DMS 273 treated with DMSO at 0.1 percent for 48 hours (cell line): ENCODE data around the gene DDX19B.
"Not testable (repeated sequence)": the region's sequence is repeated elsewhere in the genome, so short reads cannot be mapped to it uniquely, and the experiment has no call there.

Source experiments
- DNase-seq: peaks from one replicate; lab custom pipeline; 2025; lab: John Stamatoyannopoulos, UW

The DDX19B gene

DNA sequence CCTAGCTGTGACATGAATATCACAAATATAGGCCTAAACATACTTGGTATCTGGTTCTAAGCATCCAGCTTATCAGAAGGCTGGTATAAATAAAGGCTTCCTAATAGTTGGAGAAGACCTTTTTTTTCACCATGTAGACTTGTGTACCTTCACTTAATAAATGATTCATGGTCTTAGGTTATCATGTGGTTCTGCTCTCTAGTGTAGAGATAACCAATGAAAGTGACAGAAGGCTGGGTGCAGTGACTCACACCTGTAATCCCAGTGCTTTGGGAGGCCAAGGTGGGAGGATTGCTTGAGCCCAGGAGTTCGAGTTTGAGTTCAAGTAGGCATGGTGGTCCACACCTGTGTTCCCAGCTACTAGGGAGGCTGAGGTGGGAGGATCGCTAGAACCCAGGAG is 50.8 kb downstream of the DDX19B start:
- DNase-seq: no peak

DNA sequence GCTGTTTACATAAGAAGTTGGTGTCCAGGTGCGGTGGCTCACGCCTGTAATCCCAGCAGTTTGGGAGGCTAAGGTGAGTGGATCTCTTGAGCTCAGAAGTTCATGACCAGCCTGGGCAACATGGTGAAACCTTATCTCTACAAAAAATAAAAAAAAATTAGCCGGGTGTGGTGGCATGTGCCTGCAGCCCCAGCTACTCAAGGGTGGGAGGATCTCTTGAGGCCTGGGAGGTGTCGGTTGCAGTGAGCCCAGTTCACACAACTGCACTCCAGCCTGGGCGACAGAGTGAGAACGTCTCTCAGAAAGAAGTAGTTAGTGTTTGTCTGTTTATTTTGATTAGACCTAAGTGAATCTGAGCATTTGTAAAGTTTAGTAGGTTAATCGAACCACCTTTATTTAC is 60.6 kb downstream of the DDX19B start:
- DNase-seq: no peak

DNA sequence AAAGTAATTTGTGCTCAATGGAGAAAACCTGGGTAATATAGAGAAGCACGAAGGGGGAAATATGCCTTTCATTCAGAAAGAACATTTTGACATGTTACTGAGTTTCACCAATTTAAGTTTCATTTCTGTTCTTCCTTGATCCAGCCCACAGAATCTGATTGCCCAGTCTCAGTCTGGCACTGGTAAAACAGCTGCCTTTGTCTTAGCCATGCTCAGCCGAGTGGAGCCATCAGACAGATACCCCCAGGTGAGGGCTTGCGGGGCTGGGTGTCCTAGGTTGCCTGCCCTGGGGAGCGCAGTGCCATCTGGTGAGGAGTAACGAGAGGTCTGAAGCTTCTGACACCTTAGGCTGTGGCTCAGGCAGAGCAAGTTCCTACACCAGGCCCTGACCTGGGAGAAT is 65.4 kb downstream of the DDX19B start:
- no peak for DNase-seq

DNA sequence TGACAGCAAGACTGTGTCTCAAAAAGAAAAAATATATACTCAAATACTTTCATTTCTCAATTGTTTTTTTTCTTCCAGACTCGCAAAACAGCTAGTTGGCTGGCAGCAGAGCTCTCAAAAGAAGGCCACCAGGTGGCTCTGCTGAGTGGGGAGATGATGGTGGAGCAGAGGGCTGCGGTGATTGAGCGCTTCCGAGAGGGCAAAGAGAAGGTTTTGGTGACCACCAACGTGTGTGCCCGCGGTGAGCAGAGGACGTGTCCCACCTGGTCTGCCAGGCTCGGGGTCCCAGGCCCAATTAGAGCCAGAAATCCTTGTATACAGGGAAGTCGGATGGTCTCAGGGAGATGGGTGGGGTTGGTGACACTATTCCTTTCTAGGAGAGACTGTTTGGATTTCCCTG is 71.2 kb downstream of the DDX19B start:
- not testable (repeated sequence) for DNase-seq

DNA sequence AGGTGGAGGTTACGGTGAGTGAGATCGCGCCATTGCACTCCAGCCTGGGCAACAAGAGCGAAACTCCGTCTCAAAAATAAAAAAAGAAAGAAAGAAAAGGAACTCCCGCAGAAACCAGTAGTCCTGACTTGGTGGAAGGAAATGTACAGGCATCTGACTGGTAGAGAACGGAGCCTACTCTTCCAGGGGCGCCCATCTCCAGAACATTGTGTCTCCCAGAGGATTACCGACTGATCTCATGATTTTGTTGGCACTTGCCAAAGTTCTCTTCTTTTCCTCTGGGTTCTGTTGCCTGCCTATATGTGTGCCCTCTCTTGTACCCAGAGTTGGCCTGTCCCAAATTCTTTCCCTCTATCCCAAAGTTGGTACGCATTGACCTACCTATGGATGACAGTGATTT is 71.9 kb downstream of the DDX19B start:
- DNase-seq: no peak

DNA sequence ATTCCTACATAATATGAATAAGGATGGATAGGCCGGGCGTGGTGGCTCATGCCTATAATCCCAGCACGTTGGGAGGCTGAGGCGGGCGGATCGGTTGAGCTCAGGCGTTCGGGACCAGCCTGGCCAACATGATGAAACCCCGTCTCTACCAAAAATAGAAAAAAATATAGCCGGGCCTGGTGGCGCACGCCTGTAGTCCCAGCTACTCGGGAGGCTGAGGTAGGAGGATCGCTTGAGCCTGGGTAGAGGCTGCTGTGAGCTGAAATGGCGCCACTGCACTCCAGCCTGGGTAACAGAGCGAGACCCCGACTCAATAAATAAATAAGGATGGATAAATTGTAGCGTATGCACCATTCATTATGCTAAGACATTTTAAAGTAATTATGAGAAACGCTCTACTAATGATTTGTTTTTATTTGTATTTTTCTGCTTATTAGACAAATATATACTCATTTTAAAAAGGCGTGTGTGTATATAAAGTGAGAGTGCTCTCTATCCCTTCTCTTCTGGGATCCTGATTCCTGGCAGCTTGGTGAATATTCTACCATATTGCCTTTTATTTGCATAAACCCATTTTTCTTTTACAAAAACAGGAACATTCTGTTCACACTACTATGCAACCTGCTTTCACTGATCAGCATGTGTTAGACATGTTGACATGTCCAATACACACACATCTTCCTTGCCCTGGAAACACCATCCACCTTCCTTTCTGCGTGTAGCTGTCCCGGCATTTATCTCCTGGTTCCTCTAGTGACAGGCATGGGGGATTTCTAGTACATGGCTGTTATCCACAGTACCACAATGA is 74.1 kb downstream of the DDX19B start:
- DNase-seq: no peak

DNA sequence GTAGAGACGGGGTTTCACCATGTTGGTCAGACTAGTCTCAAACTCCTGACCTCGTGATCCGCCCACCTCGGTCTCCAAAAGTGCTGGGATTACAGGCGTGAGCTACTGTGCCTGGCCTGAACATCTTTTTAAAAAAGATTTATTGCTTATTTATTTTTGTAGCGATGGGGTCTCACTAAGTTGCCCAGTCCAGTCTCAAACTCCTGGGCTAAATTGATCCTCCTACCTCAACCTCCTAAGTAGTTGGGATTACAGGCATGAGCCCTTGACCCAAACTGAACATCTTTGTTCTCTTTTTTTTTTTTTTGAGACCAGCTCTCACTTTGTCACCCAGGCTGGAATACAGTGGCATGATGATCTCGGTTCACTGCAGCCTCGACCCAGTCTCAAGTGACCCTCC is 75.2 kb downstream of the DDX19B start:
- no peak for DNase-seq

DNA sequence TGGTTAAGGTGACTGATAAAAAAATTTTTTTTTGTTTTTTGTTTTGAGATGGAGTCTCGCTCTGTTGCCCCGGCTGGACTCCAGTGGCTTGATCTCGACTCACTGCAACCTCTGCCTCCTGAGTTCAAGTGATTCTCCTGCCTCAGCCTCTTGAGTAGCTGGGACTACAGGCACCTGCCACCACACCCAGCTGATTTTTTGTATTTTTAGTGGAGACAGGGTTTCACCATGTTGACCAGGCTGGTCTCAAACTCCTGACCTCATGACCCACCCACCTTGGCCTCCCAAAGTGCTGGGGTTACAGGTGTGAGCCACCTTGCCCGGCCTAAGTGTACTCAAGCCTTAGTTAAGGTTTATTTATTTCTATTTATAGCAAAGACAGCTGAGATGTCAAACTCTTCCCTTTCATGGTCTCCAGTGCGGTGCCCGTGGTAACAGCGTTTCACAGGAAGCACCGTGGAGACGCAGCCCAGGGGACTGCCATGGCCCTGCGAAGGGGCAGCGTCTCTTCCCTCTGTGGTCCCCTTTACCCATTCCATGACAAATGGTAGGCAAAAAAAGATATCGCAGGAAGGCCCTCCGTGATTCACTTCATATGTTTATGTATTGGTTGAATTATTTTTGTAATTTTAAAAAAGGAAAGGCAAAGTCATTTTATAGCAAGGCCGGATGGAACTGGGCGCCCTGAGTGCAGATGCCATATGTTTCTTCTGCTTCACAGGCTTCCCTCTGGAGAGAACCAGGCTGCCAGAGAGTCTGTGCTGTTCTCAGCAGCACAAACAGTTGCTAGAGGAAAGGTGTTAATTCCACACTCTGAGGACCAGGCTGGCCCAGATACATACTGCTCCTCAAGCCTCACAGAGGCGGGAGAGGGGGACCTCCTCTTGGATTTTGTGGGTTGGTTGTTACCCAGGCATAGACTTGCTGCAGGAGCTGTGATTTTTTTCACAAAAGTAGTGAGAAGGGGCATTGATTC is 76.9 kb downstream of the DDX19B start:
- DNase-seq: peak; percentile 53

DNA sequence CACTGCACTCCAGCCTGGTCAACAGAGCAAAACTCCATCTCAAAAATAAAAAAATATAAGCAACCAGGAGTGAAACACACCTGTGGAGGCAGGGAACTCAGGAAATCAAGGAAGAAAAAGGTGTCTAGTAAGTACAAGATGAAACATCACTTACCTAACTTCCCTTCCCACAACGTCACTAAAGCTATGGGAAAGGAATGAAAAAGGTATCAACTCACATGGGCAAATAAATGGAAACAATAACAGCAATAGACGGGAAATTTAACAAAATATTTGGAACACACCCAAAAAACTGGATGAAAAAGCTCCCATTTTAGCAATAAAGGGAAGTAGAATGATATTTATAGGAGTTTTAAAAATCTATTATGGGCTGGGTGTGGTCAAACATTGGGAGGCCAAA is 78.8 kb downstream of the DDX19B start:
- no peak for DNase-seq

DNA sequence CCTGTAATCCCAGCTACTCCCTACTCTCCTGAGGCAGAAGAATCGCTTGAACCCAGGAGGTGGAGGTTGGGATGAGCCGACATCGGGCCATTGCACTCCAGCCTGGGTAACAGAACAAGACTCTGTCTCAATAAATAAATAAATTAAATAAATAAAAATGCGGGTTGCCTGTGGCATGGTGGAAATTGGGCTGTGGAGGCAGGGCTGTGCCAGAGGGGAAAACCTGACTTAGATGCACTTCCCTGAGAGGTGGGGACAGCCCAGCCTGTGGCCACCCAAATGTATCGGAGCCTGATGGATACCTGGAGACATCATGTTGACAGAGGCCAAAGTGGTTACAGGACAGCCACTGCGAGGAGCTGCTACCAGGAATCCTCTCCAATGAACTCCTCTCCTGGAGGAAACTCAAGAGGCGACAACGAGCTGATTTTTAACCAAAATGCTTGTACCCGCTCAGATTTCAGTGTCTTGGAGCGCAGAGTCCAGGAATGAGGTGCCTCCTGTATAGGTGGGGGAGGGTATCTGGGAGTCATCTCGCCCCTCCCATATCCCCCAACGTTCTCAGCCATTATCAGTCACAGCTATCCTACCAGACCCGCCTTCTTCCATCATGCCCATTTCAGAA is 80.0 kb downstream of the DDX19B start:
- no peak for DNase-seq

DNA sequence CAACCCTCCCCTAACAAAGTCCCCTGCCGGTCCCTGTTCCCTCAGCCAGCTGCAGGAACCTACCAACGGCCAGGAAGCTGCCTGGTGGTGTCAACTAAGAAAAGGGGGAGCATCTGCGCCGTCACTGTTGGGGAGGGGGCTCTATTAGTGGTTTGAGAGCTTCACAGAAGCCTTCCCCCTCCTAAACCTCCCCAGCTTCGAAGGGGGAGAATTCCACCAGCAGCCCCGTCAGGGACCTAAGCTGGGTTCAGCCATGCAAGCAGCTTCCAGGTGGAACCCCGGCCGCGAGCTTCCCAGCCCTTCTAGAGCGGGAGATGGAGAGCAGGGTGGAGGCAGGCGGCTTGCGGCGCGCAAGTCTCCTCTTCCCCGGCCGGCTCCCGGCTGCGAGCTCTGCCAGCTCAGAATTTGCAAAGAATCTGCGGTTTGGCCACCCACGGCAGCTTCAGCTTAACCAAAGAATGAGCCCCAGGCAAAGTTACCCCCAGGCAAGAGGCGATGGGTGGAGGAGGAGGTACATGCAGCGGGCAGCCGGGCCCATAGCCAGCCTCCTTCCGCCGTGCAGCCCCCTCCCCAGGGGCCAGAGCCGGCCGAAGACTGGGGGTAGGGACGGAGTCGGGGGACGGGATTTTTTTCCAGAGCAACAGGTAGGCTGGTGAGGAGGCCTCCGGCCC is 81.4 kb downstream of the DDX19B start:
- no peak for DNase-seq

DNA sequence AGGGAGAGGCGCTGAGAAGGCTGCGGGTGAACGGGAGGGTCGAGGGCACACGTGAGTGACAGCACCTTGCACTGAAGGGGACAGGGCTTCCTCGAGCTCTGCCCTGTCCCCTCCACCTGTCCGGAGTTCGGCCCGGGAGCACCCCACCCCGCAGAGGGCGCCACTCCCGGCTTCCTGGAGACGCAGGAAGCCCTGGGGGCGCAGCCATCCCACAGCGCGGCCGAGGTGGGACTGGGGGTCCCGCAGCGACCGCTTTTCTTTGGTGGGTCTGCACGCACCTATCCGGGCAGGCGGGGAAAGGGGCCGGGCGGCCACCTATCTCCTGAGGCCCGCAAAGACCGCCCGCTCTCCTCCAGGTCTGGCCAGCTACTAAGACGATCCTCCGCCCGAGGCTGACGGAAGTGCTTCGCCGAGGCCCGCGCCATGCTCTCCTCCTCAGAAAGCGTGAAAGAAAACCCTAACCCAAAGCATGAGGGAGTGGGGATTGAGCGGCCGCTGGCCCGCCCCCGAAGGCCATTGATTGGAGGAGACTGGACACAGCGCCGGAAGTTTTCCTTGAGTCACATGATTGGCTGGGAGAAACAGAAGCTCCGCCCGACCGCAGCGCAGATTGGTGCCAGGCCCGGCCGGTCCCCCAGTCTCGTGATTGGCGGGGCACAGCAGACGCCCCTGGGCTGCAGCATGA is 82.1 kb downstream of the DDX19B start:
- peak; percentile 92 for DNase-seq

DNA sequence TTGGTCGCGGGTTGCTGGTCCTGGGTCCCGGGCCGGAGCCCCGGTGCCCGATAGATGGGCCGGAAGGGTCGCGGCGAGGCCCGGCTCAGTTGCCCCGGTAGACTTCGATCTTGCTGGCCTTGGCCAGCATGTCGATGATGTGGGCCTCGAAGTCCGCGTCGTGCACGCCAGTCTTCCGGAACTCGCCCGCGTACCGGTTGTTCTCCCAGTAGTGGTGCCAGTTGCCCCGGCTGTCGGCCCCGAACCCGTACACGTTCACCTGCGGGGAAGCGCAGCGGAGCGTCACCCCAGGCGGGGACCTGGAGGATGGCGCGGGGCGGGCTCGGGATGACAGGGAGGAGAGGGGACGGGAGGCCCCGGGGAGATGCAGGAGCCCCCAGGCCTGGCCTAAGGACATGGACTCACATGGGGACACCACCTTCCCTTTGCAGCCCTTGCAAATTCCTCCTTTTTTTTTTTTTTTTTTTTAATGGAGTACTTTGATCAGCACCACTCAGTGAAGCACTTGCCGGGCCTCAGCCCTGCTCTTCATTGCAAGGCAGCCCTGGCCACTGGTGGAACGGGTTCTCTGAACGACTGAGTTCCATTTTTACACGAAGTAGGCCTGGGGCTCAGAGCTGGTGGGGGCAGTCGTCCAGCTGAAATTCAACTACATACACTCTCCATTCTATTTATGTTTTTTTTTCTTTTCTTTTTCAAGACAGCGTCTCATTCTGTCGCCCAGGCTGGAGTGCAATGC is 82.8 kb downstream of the DDX19B start:
- no peak for DNase-seq

DNA sequence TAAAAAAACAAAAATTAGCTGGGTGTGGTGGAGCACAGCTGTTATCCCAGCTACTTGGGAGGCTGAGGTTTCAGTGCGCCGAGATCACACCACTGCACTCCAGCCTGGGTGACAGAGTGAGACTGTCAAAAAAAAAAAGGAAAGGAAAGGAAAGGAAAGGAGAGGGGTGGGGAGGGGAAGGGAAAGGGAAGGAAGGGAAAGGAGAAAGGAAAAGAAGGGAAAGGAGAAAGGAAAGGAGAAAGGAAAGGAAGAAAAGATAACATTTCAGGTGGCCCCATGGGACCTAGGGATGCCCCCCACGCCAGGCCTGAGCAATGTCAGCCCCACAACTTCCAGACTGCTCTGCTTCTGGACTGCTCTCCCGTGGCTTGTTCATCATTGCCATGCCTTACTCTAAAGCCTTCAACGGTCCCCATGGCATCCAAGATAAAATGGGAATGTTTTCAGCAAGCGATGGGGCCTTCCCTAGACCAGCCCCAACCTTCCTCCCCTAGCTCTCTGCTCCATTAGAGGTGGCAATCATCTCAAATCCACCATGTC is 84.5 kb downstream of the DDX19B start:
- DNase-seq: no peak
